Activated CD8-positive, alpha-beta memory T cell treated with anti-CD3 and anti-CD28 coated beads, Interleukin-2, amount 50 U/mL, for 24 hours (primary cell): ENCODE data around the gene ZBTB20.

Experiments
- DNase-seq: peaks from one replicate; pipeline ENCODE4 v3.0.0-alpha.2; 2020; ENCODE audit errors: extremely low read depth

ZBTB20 gene

GRCh38 chr3:114478801-114479200, 668.3 kb downstream of the ZBTB20 start:
- no peak for DNase-seq

DNA sequence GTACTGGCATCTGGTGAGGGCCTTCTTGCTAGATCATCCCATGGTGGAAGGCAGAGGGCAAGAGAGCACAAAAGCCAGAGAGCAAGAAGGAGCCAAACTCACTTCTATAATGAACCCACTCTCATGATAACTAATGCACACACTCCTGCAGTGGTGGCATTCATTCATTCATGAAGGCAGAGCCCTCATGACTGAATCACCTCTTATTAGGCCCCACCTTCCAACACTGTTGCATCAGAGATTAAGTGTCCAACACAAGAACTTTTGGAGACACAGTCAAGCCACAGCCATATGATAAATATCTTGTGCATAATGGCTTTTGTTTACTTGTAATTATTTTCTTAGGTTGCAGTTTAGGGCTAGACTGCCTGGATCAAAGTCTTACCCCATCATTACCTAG, 670.6 kb downstream of the ZBTB20 start:
- DNase-seq = no peak

- no peak for DNase-seq
Measured at GRCh38 chr3:114471478-114471877, 675.6 kb downstream of the ZBTB20 start.

DNA sequence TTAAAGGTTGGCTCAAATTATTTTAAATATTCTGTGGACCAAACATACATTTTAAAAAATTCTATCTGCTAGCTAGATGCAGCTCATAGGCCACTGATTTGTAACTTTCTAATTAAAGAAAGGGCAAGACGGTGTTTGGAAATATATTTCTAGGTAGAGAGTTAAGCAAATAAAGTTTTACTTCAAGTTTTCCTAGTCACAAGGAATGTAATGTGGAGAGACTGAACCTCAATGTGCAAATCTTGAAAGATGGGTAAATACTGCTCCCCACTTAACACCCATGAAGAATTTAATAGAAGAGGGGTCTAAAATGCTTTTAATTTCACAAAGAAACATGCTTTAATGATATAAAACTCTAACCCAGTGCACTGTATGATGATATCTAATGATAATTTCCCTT, 678.0 kb downstream of the ZBTB20 start:
- no peak for DNase-seq

- no peak for DNase-seq
Measured at GRCh38 chr3:114466816-114467215, 680.3 kb downstream of the ZBTB20 start.

DNA sequence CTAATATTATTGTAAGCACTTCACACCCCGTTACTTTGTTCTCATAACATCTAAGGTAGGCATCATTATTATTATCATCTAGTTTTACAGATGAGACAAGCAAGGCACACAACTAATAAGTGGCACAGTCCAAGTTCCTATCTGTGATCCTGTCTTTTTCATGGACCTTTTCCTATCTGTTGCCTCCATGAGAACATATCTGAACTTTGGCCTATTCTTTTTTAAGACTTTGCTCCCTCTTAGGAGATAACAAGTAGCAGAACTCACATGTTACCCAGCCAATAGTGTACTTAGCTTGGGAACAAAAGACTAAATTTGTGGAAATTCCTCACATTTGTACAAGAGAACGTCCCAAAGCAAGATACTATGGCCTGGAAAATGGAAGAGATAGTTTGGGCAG, 680.8 kb downstream of the ZBTB20 start:
- DNase-seq = no peak

DNA sequence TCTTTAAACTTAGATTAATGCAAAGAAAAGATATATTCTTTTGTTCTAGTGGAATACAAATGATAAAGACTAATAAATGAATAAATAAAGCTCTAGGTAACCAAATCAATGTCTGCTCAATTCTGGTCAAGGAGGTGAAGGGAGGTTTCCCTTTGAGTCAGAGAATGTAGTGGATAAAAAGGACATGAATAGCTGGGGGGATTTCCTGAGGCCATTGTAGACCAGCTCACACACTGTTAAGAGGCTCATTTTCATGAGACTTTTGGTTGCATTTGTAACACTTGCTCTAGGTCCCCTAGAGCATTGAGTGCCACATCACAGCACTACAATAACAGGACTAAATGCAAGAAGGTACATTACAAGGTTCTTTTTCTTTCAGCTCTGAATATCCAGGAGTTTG, 682.5 kb downstream of the ZBTB20 start:
- no peak for DNase-seq

- DNase-seq = no peak
Measured at GRCh38 chr3:114462750-114463149, 684.3 kb downstream of the ZBTB20 start.

- no peak for DNase-seq
Measured at GRCh38 chr3:114460459-114460858, 686.6 kb downstream of the ZBTB20 start.

- DNase-seq = no peak
Measured at GRCh38 chr3:114456742-114457141, 690.3 kb downstream of the ZBTB20 start.

- no peak for DNase-seq
Measured at GRCh38 chr3:114455432-114455831, 691.7 kb downstream of the ZBTB20 start.

DNA sequence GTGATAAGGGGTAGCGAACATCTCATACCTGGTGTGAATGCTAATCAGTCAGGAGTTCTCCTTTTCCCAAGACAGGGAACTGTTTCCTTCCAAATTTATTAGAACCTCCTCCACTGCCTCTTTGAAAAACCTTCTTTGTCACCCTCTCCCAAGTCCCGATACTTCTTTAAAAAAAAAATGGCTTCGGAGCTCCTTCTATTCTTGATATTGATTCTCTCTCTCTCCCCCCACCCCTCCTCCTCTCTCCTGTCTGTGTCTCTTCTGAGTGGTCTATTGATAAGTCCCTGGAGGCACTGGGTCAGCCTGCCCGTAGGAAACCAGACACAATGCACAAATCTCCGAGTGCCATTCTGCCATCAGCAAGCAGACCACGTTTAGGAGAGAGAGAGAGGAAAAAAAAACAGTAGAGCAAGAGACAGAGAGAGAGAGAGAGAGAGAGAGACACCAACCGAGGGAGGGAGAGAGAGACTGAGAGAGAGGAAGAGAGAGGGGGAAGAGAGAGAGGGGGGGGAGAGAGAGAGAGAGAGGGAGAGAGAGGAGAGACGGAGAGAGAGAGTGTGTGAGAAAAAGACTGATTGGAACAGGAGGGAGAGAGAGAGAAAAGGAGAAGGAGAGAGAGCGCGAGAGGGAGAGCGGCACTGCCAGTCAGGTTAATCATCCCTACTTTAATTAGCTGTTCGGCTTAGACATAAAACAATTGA, 692.4 kb downstream of the ZBTB20 start:
- DNase-seq = no peak

DNA sequence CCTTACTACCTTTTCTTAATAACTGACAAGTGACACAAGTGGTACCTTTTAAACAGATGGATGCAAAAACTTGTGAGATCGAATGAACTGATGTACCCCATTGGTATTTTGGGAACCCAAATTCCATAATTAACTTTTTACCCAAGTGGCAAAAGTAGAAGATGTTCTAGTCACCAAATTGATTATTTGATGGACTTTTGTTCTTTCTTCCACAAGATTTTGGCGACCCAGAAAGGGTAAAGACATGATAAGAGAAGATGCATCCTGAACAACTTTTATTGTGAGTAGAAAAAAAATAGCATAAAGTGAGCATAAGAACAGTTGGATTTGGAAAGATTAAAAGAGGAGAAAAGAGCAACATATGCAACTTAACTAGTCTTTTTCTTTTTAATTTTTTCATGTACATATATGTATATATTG, 693.7 kb downstream of the ZBTB20 start:
- DNase-seq = no peak

GRCh38 chr3:114452937-114453336, 694.2 kb downstream of the ZBTB20 start:
- no peak for DNase-seq

GRCh38 chr3:114452256-114452655, 694.8 kb downstream of the ZBTB20 start:
- no peak for DNase-seq

DNA sequence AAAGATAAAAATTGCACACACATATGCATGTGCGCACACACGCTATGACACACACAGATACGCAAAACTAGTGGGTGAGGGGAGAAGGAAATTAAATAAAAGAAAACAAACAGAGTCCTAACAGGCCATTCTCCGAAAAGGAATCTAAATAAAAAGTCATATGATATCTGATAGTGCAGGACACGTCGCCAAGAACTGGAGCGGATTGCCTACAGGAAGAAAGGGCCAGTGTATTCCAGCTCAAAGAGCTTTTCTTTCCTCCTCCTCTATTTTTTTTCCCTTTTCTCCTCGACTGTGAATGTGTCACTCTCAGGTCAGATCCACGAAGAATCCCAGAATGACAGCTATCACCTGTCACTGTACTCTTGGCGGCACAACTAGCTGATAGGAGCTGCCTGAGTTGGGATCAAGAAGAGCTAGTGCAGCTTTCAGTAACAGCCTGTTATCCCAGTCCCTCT, 695.5 kb downstream of the ZBTB20 start:
- no peak for DNase-seq

DNA sequence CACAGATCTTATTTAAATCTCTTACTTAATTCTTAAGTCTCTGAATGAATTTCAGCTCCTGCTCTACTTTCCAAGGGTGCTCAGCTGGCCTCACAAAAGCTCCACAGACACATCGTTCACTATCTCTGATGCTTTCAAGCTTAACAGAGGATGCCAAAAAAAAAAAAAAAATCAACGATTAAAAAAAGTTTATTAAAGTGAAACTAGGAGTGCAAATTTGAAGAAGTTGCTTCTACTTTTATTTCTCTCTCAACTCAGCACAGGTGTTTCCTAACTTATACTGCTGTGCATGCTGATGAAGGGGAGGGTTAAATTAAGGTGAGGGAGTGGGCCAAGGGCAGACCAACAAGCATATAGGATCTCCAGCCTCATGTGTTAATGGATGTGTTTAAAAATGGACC, 696.0 kb downstream of the ZBTB20 start:
- DNase-seq = no peak

- no peak for DNase-seq
Measured at GRCh38 chr3:114450008-114450596, 697.0 kb downstream of the ZBTB20 start.

DNA sequence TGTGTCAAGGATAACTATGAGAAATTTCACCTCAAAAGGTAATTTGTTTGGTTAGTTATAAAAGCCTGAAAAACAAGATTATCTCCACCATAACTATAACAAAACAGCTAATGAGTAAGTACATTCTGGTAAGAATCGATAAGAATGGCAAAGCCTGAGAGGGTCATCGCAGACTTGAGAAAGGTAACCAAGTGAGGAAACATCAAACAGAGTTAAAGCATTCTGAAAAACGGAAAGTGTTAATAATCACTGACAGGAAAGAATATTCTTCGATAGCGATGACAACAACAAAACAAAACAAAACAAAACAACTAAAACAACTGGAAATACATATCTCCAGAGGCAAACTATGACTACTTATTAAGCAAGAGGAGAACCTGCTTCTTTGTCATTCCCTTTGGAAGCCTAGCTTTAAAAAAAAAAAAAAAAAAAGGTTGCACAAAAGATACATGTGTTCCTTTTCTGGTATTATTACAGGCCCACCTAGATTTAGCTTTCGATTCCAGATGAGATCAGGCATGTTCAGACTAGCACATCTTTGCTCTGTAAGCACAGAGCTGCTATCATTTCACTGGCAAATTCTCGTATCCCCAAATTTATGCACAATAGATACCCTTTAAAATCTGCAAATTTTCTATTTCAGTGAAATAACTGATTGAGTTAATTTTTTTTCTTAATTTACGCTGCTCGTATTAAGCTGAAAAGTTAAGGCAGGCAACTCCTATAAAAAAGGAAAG, 697.6 kb downstream of the ZBTB20 start:
- DNase-seq = no peak

DNA sequence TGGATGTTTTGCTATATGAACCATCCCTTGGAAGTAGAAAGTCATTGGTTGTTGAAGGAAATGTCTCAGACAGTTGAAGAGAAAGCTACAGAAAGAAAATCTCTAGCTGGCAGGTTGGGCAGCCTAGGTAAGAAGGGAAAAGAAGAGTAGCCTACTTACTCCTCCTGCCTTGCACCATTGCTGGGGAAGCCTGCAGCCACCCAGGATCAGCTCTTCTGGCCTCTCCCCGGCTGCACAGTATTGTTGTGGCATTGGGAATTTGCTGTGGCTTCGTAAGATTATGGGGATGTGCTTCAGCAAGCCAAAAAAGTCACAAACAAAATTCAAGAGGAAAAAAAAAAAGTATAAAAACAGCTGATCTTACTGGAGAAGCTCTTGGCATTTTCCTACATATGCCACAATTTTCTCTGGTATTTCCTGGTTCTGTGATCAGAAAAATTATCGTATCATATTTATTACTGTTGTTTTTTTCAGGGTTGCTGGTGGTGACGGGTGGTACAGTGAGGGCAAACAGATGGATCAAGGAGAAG, 699.1 kb downstream of the ZBTB20 start:
- DNase-seq = no peak

DNA sequence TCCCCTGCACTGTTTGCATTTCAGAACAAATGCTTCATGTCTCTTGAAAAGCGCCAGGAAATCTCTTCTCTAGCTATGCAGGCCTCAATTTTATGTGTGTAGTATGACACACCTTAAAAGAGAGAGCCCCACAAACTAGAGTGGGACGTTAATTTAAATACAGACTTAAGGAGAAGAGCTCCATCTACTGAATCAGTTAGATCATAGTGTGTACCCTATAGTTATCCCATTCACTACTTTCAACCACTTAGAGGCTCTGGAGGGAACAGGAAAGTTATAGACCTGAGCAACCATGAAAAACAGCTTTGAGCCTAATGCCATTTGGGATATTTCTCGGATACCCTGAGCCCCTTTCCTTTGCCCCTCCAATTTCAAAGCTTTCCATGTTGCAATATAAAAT, 699.5 kb downstream of the ZBTB20 start:
- DNase-seq = no peak

DNA sequence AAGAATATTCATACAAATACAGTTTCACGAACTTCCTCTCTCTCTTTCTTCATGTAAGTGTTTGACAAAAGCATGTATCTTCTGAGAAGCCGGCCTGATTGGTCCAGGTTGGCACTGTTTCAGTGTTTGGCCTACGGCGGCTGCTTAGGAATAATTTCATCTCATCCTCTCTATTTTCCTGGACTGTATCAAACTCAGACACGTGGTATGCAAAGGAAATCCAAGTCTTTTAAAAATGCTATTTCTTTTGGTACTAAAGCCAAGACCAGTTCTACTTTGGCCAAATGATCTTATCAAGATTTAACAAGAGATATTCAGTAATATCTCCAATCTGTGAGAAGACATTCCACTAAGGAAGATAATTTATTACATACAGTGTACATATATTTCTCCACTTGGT, 700.5 kb downstream of the ZBTB20 start:
- no peak for DNase-seq

DNA sequence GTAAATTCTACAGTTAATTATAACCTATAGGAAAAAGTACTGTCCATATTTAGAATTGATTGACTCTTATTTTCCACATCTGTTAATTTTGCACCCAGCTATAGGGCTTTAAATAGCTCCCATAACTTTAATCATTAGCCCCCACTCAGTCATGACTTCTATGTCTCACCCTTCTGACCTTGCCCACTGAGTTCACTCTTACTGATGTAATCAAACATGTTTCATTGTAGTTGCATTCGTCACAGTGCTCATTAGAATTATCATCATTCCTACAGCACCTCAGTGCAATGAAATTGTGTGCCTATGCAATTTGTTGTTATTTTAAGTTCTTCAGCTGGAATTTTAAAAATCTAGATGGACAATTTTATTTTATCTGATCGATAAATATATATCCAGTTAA, 701.9 kb downstream of the ZBTB20 start:
- no peak for DNase-seq
